ENCODE measurements around the gene CNNM4.
A peak's percentile ranks its signal among the peaks of the same experiment; 100 is the strongest.

DNA sequence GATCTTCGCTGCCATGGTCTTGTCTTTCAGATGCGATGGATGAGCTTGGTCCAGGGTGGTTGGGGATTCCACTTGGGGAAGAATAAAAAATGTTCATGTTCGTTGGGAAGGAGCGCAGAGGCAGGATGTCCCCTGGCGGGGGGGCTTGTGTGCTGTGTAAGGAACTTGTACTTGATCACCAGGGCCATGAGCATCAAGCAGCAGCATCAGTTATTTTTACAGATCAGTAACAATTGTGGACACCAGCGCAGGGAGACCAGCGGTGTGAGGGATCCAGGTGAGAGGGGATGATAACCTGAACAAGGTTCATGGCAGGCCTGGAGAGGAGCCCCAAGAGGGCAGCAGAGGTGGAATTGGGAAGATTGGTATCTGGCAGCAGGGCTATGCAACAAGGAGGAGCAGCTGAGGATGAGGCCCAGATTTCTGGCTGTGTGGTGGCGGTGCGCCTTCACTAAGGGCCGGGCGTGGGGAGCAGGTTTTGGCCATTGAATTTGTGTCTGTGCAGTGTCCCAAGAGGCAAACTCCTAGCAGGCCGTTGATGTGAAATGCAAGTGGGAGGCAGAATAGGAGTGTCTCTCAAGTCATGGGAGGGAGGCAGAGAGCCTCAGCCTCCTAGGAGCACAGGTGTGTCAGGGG, 59.3 kb downstream of the CNNM4 start:
- TF ChIP-seq POLR2A (IDR thresholded peaks at IDR 0.05), result no peak
- TF ChIP-seq CTCF (IDR thresholded peaks at IDR 0.05), result peak in 2 of 4 donors; percentile 9 to 13

Measured in right lobe of liver (tissue), 4 donors.